Measurements from ENCODE around the gene HSD17B7.
A peak's percentile ranks its signal among the peaks of the same experiment; 100 is the strongest.

The HSD17B7 gene

GRCh38 chr1:162755306-162755705 is 35.2 kb upstream of the HSD17B7 start:
- no peak for TF ChIP-seq CTCF (IDR thresholded peaks at IDR 0.05)
- Mint-ChIP-seq H3K27me3 (ENCODE audit: low read depth, poor library complexity) (no peaks in the 10 kb centered on the region), H3K4me1 (peaks cover 5% of the 10 kb centered on the region), H3K4me3 (no peak overlapping the region), H3K36me3 (ENCODE audit: low read depth) (peaks cover 14% of the 10 kb centered on the region), H3K27ac (no peak overlapping the region), H3K9me3 (peaks cover 16% of the 10 kb centered on the region)
- DNase-seq: no peak

- Mint-ChIP-seq H3K4me3 (no peak overlapping the region), H3K4me1 (peaks cover 5% of the 10 kb centered on the region), H3K36me3 (ENCODE audit: low read depth) (peaks cover 14% of the 10 kb centered on the region)
Measured at GRCh38 chr1:162756523-162756922, 34.0 kb upstream of the HSD17B7 start.

GRCh38 chr1:162757476-162757875 is 33.0 kb upstream of the HSD17B7 start:
- no peak for DNase-seq
- Mint-ChIP-seq H3K4me3 (no peak overlapping the region), H3K36me3 (ENCODE audit: low read depth) (peaks cover 14% of the 10 kb centered on the region), H3K9me3 (peaks cover 2% of the 10 kb centered on the region), H3K4me1 (peaks cover 5% of the 10 kb centered on the region), H3K27me3 (ENCODE audit: low read depth, poor library complexity) (no peaks in the 10 kb centered on the region), H3K27ac (no peak overlapping the region)
- no peak for TF ChIP-seq CTCF (IDR thresholded peaks at IDR 0.05)

More at GRCh38 chr1:162756523-162756922, 34.0 kb upstream of the HSD17B7 start:
- Mint-ChIP-seq H3K27me3 (ENCODE audit: low read depth, poor library complexity) (no peaks in the 10 kb centered on the region), H3K9me3 (peaks cover 8% of the 10 kb centered on the region), H3K27ac (no peak overlapping the region)
- TF ChIP-seq CTCF (IDR thresholded peaks at IDR 0.05): no peak
- no peak for DNase-seq

- DNase-seq: no peak
- Mint-ChIP-seq H3K9me3 (peaks cover 8% of the 10 kb centered on the region), H3K27ac (no peak overlapping the region), H3K36me3 (ENCODE audit: low read depth) (peaks cover 27% of the 10 kb centered on the region), H3K27me3 (ENCODE audit: low read depth, poor library complexity) (no peaks in the 10 kb centered on the region), H3K4me1 (no peaks in the 10 kb centered on the region), H3K4me3 (no peak overlapping the region)
- no peak for TF ChIP-seq CTCF (IDR thresholded peaks at IDR 0.05)
Measured at GRCh38 chr1:162765788-162766187, 24.7 kb upstream of the HSD17B7 start.

GRCh38 chr1:162772571-162773154 is 17.8 kb upstream of the HSD17B7 start:
- Mint-ChIP-seq H3K9me3 (peaks cover 5% of the 10 kb centered on the region), H3K36me3 (ENCODE audit: low read depth) (peaks cover 13% of the 10 kb centered on the region), H3K4me1 (no peaks in the 10 kb centered on the region), H3K4me3 (no peak overlapping the region), H3K27ac (no peak overlapping the region), H3K27me3 (ENCODE audit: low read depth, poor library complexity) (no peaks in the 10 kb centered on the region)
- no peak for TF ChIP-seq CTCF (IDR thresholded peaks at IDR 0.05)
- no peak for DNase-seq

GRCh38 chr1:162774007-162774406 is 16.5 kb upstream of the HSD17B7 start:
- Mint-ChIP-seq H3K27me3 (ENCODE audit: low read depth, poor library complexity) (no peaks in the 10 kb centered on the region), H3K36me3 (ENCODE audit: low read depth) (no peaks in the 10 kb centered on the region), H3K9me3 (no peaks in the 10 kb centered on the region), H3K27ac (peak overlapping the region; percentile 4), H3K4me3 (no peak overlapping the region), H3K4me1 (no peaks in the 10 kb centered on the region)
- no peak for DNase-seq
- no peak for TF ChIP-seq CTCF (IDR thresholded peaks at IDR 0.05)
